Measurements from ENCODE around the gene ZNF525. TPM values are rescaled to one million over a fixed set of nuclear protein-coding genes. Genes with fewer than 3 reads are reported as not detected.
"Not testable (repeated sequence)": the region's sequence is repeated elsewhere in the genome, so short reads cannot be mapped to it uniquely, and the experiment has no call there.

The ZNF525 gene
- total RNA-seq, 4 donors from 2014 or later = 9.6 to 14.5 (median 12.3) TPM

- TF ChIP-seq EP300 (IDR thresholded peaks at IDR 0.05) (no peak), CTCF (IDR thresholded peaks at IDR 0.05) (peak; percentile 47 to 62 (median 49)), POLR2AphosphoS5 (IDR thresholded peaks at IDR 0.05) (peak; percentile 89 to 94), POLR2A (IDR thresholded peaks at IDR 0.05; ENCODE audit: low read depth) (peak; percentile 48)
Observed at GRCh38 chr19:53394974-53395839, 29.7 kb downstream of the ZNF525 start, which contains the start of gene ZNF765. ZNF765 (plus strand) TSS chr19:53395149; CDS start chr19:53398016, 2,867 bp downstream.

GRCh38 chr19:53395840-53396524, 30.5 kb downstream of the ZNF525 start:
- peak overlapping the region; percentile 65 to 85 (median 74) for H3K4me3 ChIP-seq
- intact Hi-C loops (cut with DNase I) = loop anchor here (2.0 to 10.0 kb wide), 2 partner anchors 31 to 201 kb away; partner anchors contain the start of genes ZNF525 and ZNF665
- H3K27ac ChIP-seq (replicated peaks in 1 of 4) = peak overlapping the region; percentile 79 to 89 (median 84)
- H3K4me1 ChIP-seq = peaks cover 8 to 28% (median 25%) of the 10 kb centered on the region in 4 donors
- not testable (repeated sequence) for H3K27me3 ChIP-seq; DNase-seq (ENCODE audit: extremely low spot score); H3K9me3 ChIP-seq
- 12% methylated on average over 9 of the region's 9 CpGs for WGBS
- H3K36me3 ChIP-seq = peaks cover 10 to 31% (median 21%) of the 10 kb centered on the region in 4 donors

More at GRCh38 chr19:53394974-53395839, 29.7 kb downstream of the ZNF525 start, which contains the start of gene ZNF765:
- Histone ChIP-seq H3K4me1 (peaks cover 8 to 28% (median 25%) of the 10 kb centered on the region in 4 donors), H3K4me3 (peak within 1 kb of the TSS; percentile 65 to 85 (median 74)), H3K36me3 (peaks cover 6 to 24% (median 17%) of the 10 kb centered on the region in 4 donors), H3K27me3 (no peaks in the 10 kb centered on the region), H3K27ac (replicated peaks in 1 of 4) (peak within 1 kb of the TSS; percentile 79 to 89 (median 84)), H3K9me3 (no peaks in the 10 kb centered on the region)
- peak; percentile 99 for DNase-seq (ENCODE audit: extremely low spot score)
- under 1% methylated on average over 48 of the region's 58 CpGs for WGBS
- intact Hi-C loops (cut with DNase I) = loop anchor here (2.0 to 10.0 kb wide), 2 partner anchors 30 to 200 kb away; partner anchors contain the start of genes ZNF525 and ZNF665

- Histone ChIP-seq H3K27ac (replicated peaks in 1 of 4) (no peak overlapping the region), H3K4me3 (peak overlapping the region in 3 of 4 donors; percentile 65 to 77 (median 72)), H3K4me1 (peaks cover 8 to 28% (median 25%) of the 10 kb centered on the region in 4 donors), H3K36me3 (peaks cover 12 to 34% (median 23%) of the 10 kb centered on the region in 4 donors), H3K9me3 (no peaks in the 10 kb centered on the region), H3K27me3 (no peaks in the 10 kb centered on the region)
- DNase-seq (ENCODE audit: extremely low spot score) = no peak
- intact Hi-C loops (cut with DNase I) = loop anchor here (10.0 kb wide), 1 partner anchor 202 kb away; the partner anchor contains the start of gene ZNF665
- no peak for TF ChIP-seq POLR2AphosphoS5 (IDR thresholded peaks at IDR 0.05)
- TF ChIP-seq CTCF (IDR thresholded peaks at IDR 0.05) = no peak
- TF ChIP-seq EP300 (IDR thresholded peaks at IDR 0.05) = no peak
- TF ChIP-seq POLR2A (IDR thresholded peaks at IDR 0.05; ENCODE audit: low read depth) = no peak
- 22% methylated on average over 1 of the region's 1 CpG for WGBS
Observed at GRCh38 chr19:53396525-53396868, 31.0 kb downstream of the ZNF525 start.

- not testable (repeated sequence) for H3K27me3 ChIP-seq; H3K4me3 ChIP-seq; H3K9me3 ChIP-seq; DNase-seq (ENCODE audit: extremely low spot score); H3K27ac ChIP-seq (replicated peaks in 1 of 4)
- WGBS = 100% methylated on average over 1 of the region's 1 CpG
- Histone ChIP-seq H3K36me3 (peaks cover 23 to 46% (median 35%) of the 10 kb centered on the region in 4 donors), H3K4me1 (peaks cover 8 to 28% (median 25%) of the 10 kb centered on the region in 4 donors)
- intact Hi-C loops (cut with DNase I) = loop anchor here (10.0 kb wide), 1 partner anchor 203 kb away; the partner anchor contains the start of gene ZNF665
Observed at GRCh38 chr19:53397918-53398317, 32.4 kb downstream of the ZNF525 start.

GRCh38 chr19:53409505-53410204, 44.1 kb downstream of the ZNF525 start:
- H3K36me3 ChIP-seq = peaks cover 30 to 36% (median 36%) of the 10 kb centered on the region in 4 donors
- H3K4me1 ChIP-seq = no peaks in the 10 kb centered on the region
- no peaks in the 10 kb centered on the region for H3K27me3 ChIP-seq
- TF ChIP-seq EP300 (IDR thresholded peaks at IDR 0.05) (no peak), POLR2AphosphoS5 (IDR thresholded peaks at IDR 0.05) (no peak), CTCF (IDR thresholded peaks at IDR 0.05) (no peak), POLR2A (IDR thresholded peaks at IDR 0.05; ENCODE audit: low read depth) (no peak)
- no peak for DNase-seq (ENCODE audit: extremely low spot score)
- WGBS = 84% methylated on average over 7 of the region's 7 CpGs
- intact Hi-C loops (cut with DNase I) = no loop called here
- H3K9me3 ChIP-seq = peaks cover 5 to 60% (median 37%) of the 10 kb centered on the region in 4 donors
- H3K27ac ChIP-seq (replicated peaks in 1 of 4) = no peak overlapping the region
- H3K4me3 ChIP-seq = no peak overlapping the region

- DNase-seq (ENCODE audit: extremely low spot score); H3K9me3 ChIP-seq; H3K27me3 ChIP-seq; H3K27ac ChIP-seq (replicated peaks in 1 of 4); H3K4me3 ChIP-seq; H3K36me3 ChIP-seq: not testable (repeated sequence)
- intact Hi-C loops (cut with DNase I) = loop anchor here (5.0 kb wide), 1 partner anchor 327 kb away; no protein-coding TSS in a partner anchor
- peaks cover 0 to 10% (median 9%) of the 10 kb centered on the region in 4 donors for H3K4me1 ChIP-seq
- 73% methylated on average over 11 of the region's 11 CpGs for WGBS
Observed at GRCh38 chr19:53420520-53421315, 55.2 kb downstream of the ZNF525 start.
